Stimulated activated CD8-positive, alpha-beta memory T cell treated with anti-CD3 and anti-CD28 coated beads, Interleukin-4, amount 100 ng/mL, for 48 hours (primary cell): Measurements from ENCODE around the gene S100A1.
A peak's percentile ranks its signal among the peaks of the same experiment; 100 is the strongest.
"Not testable (repeated sequence)": the region's sequence is repeated elsewhere in the genome, so short reads cannot be mapped to it uniquely, and the experiment has no call there.

Experiments
- DNase-seq: peaks from one replicate; pipeline ENCODE4 v3.0.0-alpha.2; 2020

S100A1 gene

GRCh38 chr1:153659656-153660055 is 31.4 kb downstream of the S100A1 start:
- DNase-seq, result no peak

- no peak for DNase-seq
Measured at GRCh38 chr1:153661111-153661708, 33.0 kb downstream of the S100A1 start.

- DNase-seq, result no peak
Measured at GRCh38 chr1:153662269-153662668, 34.0 kb downstream of the S100A1 start.

- DNase-seq, result no peak
Measured at GRCh38 chr1:153663211-153663610, 35.0 kb downstream of the S100A1 start.

GRCh38 chr1:153667439-153667838 is 39.2 kb downstream of the S100A1 start:
- no peak for DNase-seq

- not testable (repeated sequence) for DNase-seq
Measured at GRCh38 chr1:153668672-153669071, 40.4 kb downstream of the S100A1 start.

- no peak for DNase-seq
Measured at GRCh38 chr1:153669606-153670005, 41.4 kb downstream of the S100A1 start.

- DNase-seq, result no peak
Measured at GRCh38 chr1:153670257-153670858, 42.1 kb downstream of the S100A1 start.

GRCh38 chr1:153670859-153671627 is 42.8 kb downstream of the S100A1 start, which contains the start of gene ILF2:
Gene ILF2 (minus strand): TSS chr1:153670993. CDS start chr1:153670922, 71 bp downstream.
- DNase-seq, result peak; percentile 96

- DNase-seq, result peak; percentile 75
Measured at GRCh38 chr1:153671628-153672353, 43.6 kb downstream of the S100A1 start.

- no peak for DNase-seq
Measured at GRCh38 chr1:153673511-153673910, 45.3 kb downstream of the S100A1 start.

GRCh38 chr1:153677718-153678518 is 49.7 kb downstream of the S100A1 start:
- peak; percentile 69 for DNase-seq

- DNase-seq, result no peak
Measured at GRCh38 chr1:153678519-153679336, 50.5 kb downstream of the S100A1 start, which contains the start of gene NPR1. Gene NPR1 (plus strand): TSS chr1:153678688. CDS start chr1:153679109, 421 bp downstream.

- DNase-seq, result no peak
Measured at GRCh38 chr1:153679337-153680119, 51.3 kb downstream of the S100A1 start.

- no peak for DNase-seq
Measured at GRCh38 chr1:153680120-153680403, 51.8 kb downstream of the S100A1 start.
